Activated CD4-positive, alpha-beta T cell treated with anti-CD3 and anti-CD28 coated beads for 36 hours (primary cell): ENCODE results near the gene HOXD9. TPM values are rescaled to one million over a fixed set of nuclear protein-coding genes. Genes with fewer than 3 reads are reported as not detected.

ENCODE experiments used
- ATAC-seq: fragments of 200-7000 bp; cut with Tn5 transposase; one replicate; pipeline ENCODE4 v1.10.0; 2021; ENCODE audit warnings: mild to moderate bottlenecking, moderate library complexity
- CTCF ChIA-PET: fragments of 350-600 bp; sonication (Branson Sonifier 250); formaldehyde crosslinking; loops from one replicate; lab custom pipeline; 2021; ENCODE audit warnings: antibody characterized with exemption; lab: Charles Lee
- POLR2A ChIA-PET: fragments of 350-600 bp; sonication (Branson Sonifier 250); formaldehyde crosslinking; loops from one replicate; lab custom pipeline; 2021; ENCODE audit warnings: antibody characterized with exemption, inconsistent platforms; lab: Charles Lee
- DNase-seq: peaks from one replicate; pipeline ENCODE4 v3.0.0-alpha.2; 2020
- H3K27ac Mint-ChIP-seq: one replicate; pipeline ENCODE4 v1.8.0; 2021; ENCODE audit warnings: mixed read lengths
- H3K27me3 Mint-ChIP-seq: one replicate; pipeline ENCODE4 v1.8.0; 2021; ENCODE audit warnings: mixed read lengths
- H3K36me3 Mint-ChIP-seq: one replicate; pipeline ENCODE4 v1.8.0; 2021; ENCODE audit warnings: low read depth, mixed read lengths
- H3K4me1 Mint-ChIP-seq: one replicate; pipeline ENCODE4 v1.8.0; 2021; ENCODE audit warnings: mixed read lengths
- H3K4me3 Mint-ChIP-seq: one replicate; pipeline ENCODE4 v1.8.0; 2021; ENCODE audit warnings: mild to moderate bottlenecking, moderate library complexity, mixed read lengths
- H3K9me3 Mint-ChIP-seq: one replicate; pipeline ENCODE4 v1.8.0; 2021; ENCODE audit warnings: low read depth, mixed read lengths
- intact Hi-C, 2 experiments: fragments of 100-400 bp; cut with DNase I in 1 of 2; cut with micrococcal nuclease in 1 of 2; formaldehyde crosslinking; loops; one replicate each; pipeline versions ENCODE4 v1.14.2 to v1.15.1; 2022 to 2024; cut with DNase I, micrococcal nuclease
- total RNA-seq, 2 experiments: library from RNA; stranded (reverse); gene quantifications; one replicate each; pipeline ENCODE4 v1.2.3, GENCODE V29; 2021

The HOXD9 gene
- total RNA-seq, 2 experiments from 2014 or later: not detected

GRCh38 chr2:176165370-176166050 lies 43.0 kb downstream of the HOXD9 start:
- POLR2A ChIA-PET: no interaction called here
- H3K36me3 Mint-ChIP-seq: no peaks in the 10 kb centered on the region
- H3K27ac Mint-ChIP-seq: no peak overlapping the region
- intact Hi-C loops: no loop called here
- H3K9me3 Mint-ChIP-seq: no peaks in the 10 kb centered on the region
- H3K4me1 Mint-ChIP-seq: peaks cover 6% of the 10 kb centered on the region
- ATAC-seq (no peak), DNase-seq (no peak)
- H3K27me3 Mint-ChIP-seq: peaks cover 77% of the 10 kb centered on the region
- H3K4me3 Mint-ChIP-seq: no peak overlapping the region
- CTCF ChIA-PET: interaction anchor here (0.9 to 1.5 kb wide), 2 partner anchors 10 to 39 kb away, joined by 4 read pairs; no protein-coding TSS in a partner anchor

DNA sequence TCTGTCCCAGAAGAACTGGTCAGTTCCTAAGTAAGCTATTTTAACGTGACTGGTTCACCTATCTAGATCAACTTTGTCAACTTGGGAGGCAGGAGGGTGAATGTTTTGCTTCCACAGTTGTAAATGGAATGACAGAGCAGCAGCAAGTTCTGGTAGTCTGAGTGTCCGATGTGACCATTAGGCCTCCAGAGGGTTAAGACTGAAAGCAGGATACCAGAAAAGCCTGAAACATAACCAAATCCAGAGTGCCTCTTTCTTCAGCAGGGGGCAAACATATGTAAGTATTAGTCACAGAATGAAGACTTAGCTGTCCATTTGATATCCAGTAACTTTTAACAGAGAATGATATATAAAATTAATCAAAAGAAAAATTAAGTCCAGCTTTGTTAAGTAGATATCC lies 43.8 kb downstream of the HOXD9 start:
- no peak for ATAC-seq
- ChIA-PET CTCF (interaction anchor here (0.9 kb wide), 1 partner anchor 28 kb away, joined by 3 read pairs; no protein-coding TSS in a partner anchor), POLR2A (no interaction called here)

DNA sequence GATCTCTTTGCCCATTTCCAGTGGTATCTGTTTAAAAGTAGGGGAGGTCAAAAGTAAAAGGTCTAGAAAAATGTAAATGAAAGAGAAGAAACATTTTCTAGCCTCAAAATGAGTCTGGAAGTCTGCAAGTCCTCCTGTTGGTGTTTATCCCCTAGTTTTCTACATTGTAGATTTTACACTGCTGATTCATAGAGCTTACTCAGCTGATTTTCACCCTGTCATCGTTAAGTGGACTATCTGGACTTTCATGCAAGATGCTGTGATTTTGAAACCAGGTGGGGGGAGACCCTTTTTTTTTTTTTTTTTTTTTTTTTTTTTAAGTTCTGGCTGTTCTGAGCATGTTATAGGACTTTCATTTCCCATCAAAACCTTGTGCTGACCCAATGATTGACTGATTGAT lies 44.9 kb downstream of the HOXD9 start:
- intact Hi-C loops: no loop called here
- Mint-ChIP-seq H3K4me3 (no peak overlapping the region), H3K27ac (no peak overlapping the region), H3K27me3 (peaks cover 73% of the 10 kb centered on the region), H3K4me1 (peaks cover 9% of the 10 kb centered on the region), H3K36me3 (no peaks in the 10 kb centered on the region), H3K9me3 (no peaks in the 10 kb centered on the region)
- DNase-seq: no peak
- ChIA-PET CTCF (no interaction called here), POLR2A (no interaction called here)
- ATAC-seq: no peak

More for the DNA sequence above, 43.8 kb downstream of the HOXD9 start:
- H3K27me3 Mint-ChIP-seq: peaks cover 75% of the 10 kb centered on the region
- no peak for DNase-seq
- no peaks in the 10 kb centered on the region for H3K36me3 Mint-ChIP-seq
- no peak overlapping the region for H3K4me3 Mint-ChIP-seq
- no peaks in the 10 kb centered on the region for H3K9me3 Mint-ChIP-seq
- peaks cover 6% of the 10 kb centered on the region for H3K4me1 Mint-ChIP-seq
- intact Hi-C loops: no loop called here
- H3K27ac Mint-ChIP-seq: no peak overlapping the region

GRCh38 chr2:176169181-176169580 lies 46.7 kb downstream of the HOXD9 start:
- Mint-ChIP-seq H3K27me3 (peaks cover 72% of the 10 kb centered on the region), H3K4me3 (no peak overlapping the region), H3K4me1 (peaks cover 17% of the 10 kb centered on the region), H3K36me3 (peaks cover 2% of the 10 kb centered on the region), H3K27ac (no peak overlapping the region), H3K9me3 (no peaks in the 10 kb centered on the region)
- intact Hi-C loops: no loop called here
- ChIA-PET CTCF (interaction anchor here (0.8 kb wide), 1 partner anchor 187 kb away, joined by 3 read pairs; no protein-coding TSS in a partner anchor), POLR2A (no interaction called here)
- ATAC-seq (no peak), DNase-seq (no peak)

GRCh38 chr2:176169711-176170110 lies 47.2 kb downstream of the HOXD9 start:
- no peaks in the 10 kb centered on the region for H3K9me3 Mint-ChIP-seq
- H3K4me1 Mint-ChIP-seq: peaks cover 17% of the 10 kb centered on the region
- CTCF ChIA-PET: interaction anchor here (0.8 kb wide), 1 partner anchor 188 kb away, joined by 3 read pairs; no protein-coding TSS in a partner anchor
- DNase-seq: no peak
- intact Hi-C loops: loop anchor here in 1 of 2 experiments (5.0 kb wide), 1 partner anchor 32 kb away; no protein-coding TSS in a partner anchor
- H3K27me3 Mint-ChIP-seq: peaks cover 70% of the 10 kb centered on the region
- H3K27ac Mint-ChIP-seq: no peak overlapping the region
- no peak for ATAC-seq
- H3K36me3 Mint-ChIP-seq: peaks cover 2% of the 10 kb centered on the region
- H3K4me3 Mint-ChIP-seq: no peak overlapping the region
- POLR2A ChIA-PET: no interaction called here

GRCh38 chr2:176170602-176171305 lies 48.2 kb downstream of the HOXD9 start:
- Mint-ChIP-seq H3K27me3 (peaks cover 69% of the 10 kb centered on the region), H3K27ac (no peak overlapping the region), H3K4me3 (no peak overlapping the region), H3K9me3 (no peaks in the 10 kb centered on the region), H3K4me1 (peaks cover 20% of the 10 kb centered on the region), H3K36me3 (peaks cover 2% of the 10 kb centered on the region)
- intact Hi-C loops: loop anchor here in 1 of 2 experiments (5.0 kb wide), 1 partner anchor 33 kb away; no protein-coding TSS in a partner anchor
- DNase-seq: no peak
- ChIA-PET CTCF (interaction anchor here (1.1 kb wide), 1 partner anchor 284 kb away, joined by 3 read pairs; no protein-coding TSS in a partner anchor), POLR2A (no interaction called here)
- no peak for ATAC-seq

DNA sequence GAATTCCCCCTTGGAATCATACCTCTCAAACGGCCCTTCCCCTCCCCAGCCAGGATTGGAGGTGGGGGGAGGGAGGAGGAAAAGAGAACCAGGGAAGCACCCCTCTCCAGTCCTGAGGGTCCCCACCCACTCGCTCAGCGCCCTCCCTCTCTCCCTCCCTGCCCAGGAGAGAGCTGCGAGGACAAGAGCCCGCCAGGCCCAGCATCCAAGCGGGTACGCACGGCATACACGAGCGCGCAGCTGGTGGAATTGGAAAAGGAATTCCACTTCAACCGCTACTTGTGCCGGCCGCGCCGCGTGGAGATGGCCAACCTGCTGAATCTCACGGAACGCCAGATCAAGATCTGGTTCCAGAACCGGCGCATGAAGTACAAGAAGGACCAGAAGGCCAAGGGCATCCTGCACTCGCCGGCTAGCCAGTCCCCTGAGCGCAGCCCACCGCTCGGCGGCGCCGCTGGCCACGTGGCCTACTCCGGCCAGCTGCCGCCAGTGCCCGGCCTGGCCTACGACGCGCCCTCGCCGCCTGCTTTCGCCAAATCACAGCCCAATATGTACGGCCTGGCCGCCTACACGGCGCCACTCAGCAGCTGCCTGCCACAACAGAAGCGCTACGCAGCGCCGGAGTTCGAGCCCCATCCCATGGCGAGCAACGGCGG lies 49.0 kb downstream of the HOXD9 start:
- ATAC-seq (no peak), DNase-seq (no peak)
- Mint-ChIP-seq H3K27ac (no peak overlapping the region), H3K4me1 (peaks cover 20% of the 10 kb centered on the region), H3K9me3 (no peaks in the 10 kb centered on the region), H3K4me3 (no peak overlapping the region), H3K36me3 (peaks cover 2% of the 10 kb centered on the region), H3K27me3 (peaks cover 70% of the 10 kb centered on the region)
- POLR2A ChIA-PET: no interaction called here
- CTCF ChIA-PET: interaction anchor here (1.1 kb wide), 1 partner anchor 283 kb away, joined by 3 read pairs; no protein-coding TSS in a partner anchor
- intact Hi-C loops: loop anchor here in 1 of 2 experiments (5.0 kb wide), 1 partner anchor 34 kb away; no protein-coding TSS in a partner anchor

- H3K4me3 Mint-ChIP-seq: no peak overlapping the region
- H3K27me3 Mint-ChIP-seq: peaks cover 70% of the 10 kb centered on the region
Measured at GRCh38 chr2:176172007-176172894, 49.7 kb downstream of the HOXD9 start.

DNA sequence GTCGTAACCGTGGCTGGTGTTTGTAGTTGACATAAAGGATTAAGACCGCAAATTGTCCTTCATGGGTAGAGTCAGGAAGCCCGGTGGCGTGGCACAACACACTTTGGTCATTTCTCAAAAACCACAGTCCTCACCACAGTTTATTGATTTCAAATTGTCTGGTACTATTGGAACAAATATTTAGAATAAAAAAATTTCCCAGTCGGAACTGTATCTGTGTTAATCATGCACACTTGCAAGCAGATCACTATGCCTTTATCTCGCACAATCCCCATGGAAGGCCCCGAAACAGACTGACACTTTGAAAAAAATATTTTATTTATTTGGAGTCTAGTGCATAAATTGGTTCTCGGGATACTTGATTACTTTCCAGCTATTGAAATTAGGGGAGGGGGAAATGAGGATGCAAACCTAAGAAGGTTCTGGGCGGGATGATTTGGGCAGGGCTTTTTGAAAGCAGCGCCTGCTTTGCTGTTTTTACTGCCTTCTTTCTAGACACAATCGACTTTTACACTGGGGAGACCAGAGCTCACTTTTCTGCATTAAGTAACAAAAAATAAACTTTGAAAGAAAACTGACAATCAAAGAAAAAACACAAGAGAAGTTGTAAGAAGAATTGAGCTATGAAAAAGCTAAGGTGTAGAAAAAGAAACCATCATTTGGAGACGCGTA lies 50.5 kb downstream of the HOXD9 start:
- H3K27me3 Mint-ChIP-seq: peaks cover 70% of the 10 kb centered on the region
- no peaks in the 10 kb centered on the region for H3K9me3 Mint-ChIP-seq
- ChIA-PET POLR2A (no interaction called here), CTCF (interaction anchor here (1.0 to 1.5 kb wide), 3 partner anchors 15 to 75 kb away, joined by 3 to 4 read pairs (median 3); no protein-coding TSS in a partner anchor)
- H3K4me3 Mint-ChIP-seq: no peak overlapping the region
- ATAC-seq (no peak), DNase-seq (no peak)
- no peak overlapping the region for H3K27ac Mint-ChIP-seq
- intact Hi-C loops: loop anchor here in 1 of 2 experiments (5.0 kb wide), 1 partner anchor 36 kb away; no protein-coding TSS in a partner anchor
- H3K4me1 Mint-ChIP-seq: peaks cover 23% of the 10 kb centered on the region
- peaks cover 2% of the 10 kb centered on the region for H3K36me3 Mint-ChIP-seq

More at GRCh38 chr2:176172007-176172894, 49.7 kb downstream of the HOXD9 start:
- ChIA-PET POLR2A (no interaction called here), CTCF (interaction anchor here (1.0 to 1.5 kb wide), 3 partner anchors 15 to 74 kb away, joined by 3 to 4 read pairs (median 3); no protein-coding TSS in a partner anchor)
- Mint-ChIP-seq H3K9me3 (no peaks in the 10 kb centered on the region), H3K27ac (no peak overlapping the region), H3K36me3 (peaks cover 2% of the 10 kb centered on the region), H3K4me1 (peaks cover 20% of the 10 kb centered on the region)
- ATAC-seq: no peak
- DNase-seq: peak; percentile 45
- intact Hi-C loops: loop anchor here in 1 of 2 experiments (5.0 kb wide), 1 partner anchor 35 kb away; no protein-coding TSS in a partner anchor
